HepG2 (cell line): ENCODE measurements around the gene CHN2. TPM values are rescaled to one million over a fixed set of nuclear protein-coding genes. Genes with fewer than 3 reads are reported as not detected.

Experiments used
- FOXK2 ChIP-seq: fragments of 450-650 bp; IDR thresholded peaks from 2 replicates; pipeline ENCODE4 v1.6.1; 2016
- GTF3A ChIP-seq: sonication (generic); formaldehyde crosslinking; conservative IDR thresholded peaks from 2 replicates; pipeline ENCODE4 v1.4.0; 2020; ENCODE audit warnings: mild to moderate bottlenecking, missing genetic modification reagents
- HINFP ChIP-seq: sonication (generic); formaldehyde crosslinking; IDR thresholded peaks from 2 replicates; pipeline ENCODE4 v1.4.0; 2020; ENCODE audit warnings: low read depth, mild to moderate bottlenecking, missing genetic modification reagents
- HNRNPLL ChIP-seq: fragments of 200-400 bp; formaldehyde crosslinking; IDR thresholded peaks from 2 replicates; pipeline ENCODE4 v1.6.1; 2017; ENCODE audit warnings: mild to moderate bottlenecking, low read depth, low read length; ENCODE audit not compliant: poor library complexity, severe bottlenecking
- IKZF5 ChIP-seq: IDR thresholded peaks from 2 replicates; pipeline ENCODE4 v1.6.1; 2018; ENCODE audit warnings: missing genetic modification reagents, mild to moderate bottlenecking, missing compliant biosample characterization
- PHF8 ChIP-seq: sonication (generic); formaldehyde crosslinking; IDR thresholded peaks from 2 replicates; pipeline ENCODE4 v1.5.0; 2020; ENCODE audit warnings: missing genetic modification reagents
- ZBTB33 ChIP-seq: sonication (generic); formaldehyde crosslinking; IDR thresholded peaks from 2 replicates; pipeline ENCODE4 v1.4.0; 2020; ENCODE audit warnings: missing genetic modification reagents
- ZNF180 ChIP-seq: sonication (generic); formaldehyde crosslinking; IDR thresholded peaks from 2 replicates; pipeline ENCODE4 v1.4.0; 2020; ENCODE audit warnings: low read depth, missing genetic modification reagents, borderline replicate concordance
- ZNF337 ChIP-seq: sonication (generic); formaldehyde crosslinking; IDR thresholded peaks from 2 replicates; pipeline ENCODE4 v1.5.1; 2020; ENCODE audit warnings: missing genetic modification reagents, low read depth, mild to moderate bottlenecking, borderline replicate concordance
- ZNF343 ChIP-seq: sonication (generic); formaldehyde crosslinking; IDR thresholded peaks from 2 replicates; pipeline ENCODE4 v1.4.0; 2020; ENCODE audit warnings: mild to moderate bottlenecking, missing genetic modification reagents
- polyA plus RNA-seq, 8 experiments: library from polyadenylated mRNA; depleted of rRNA in 3 of 8; stranded (reverse) in 7 of 8; unstranded in 1 of 8; fragments of >200 nt; fragmentation: Illumina TruSeq in 4 of 8; extraction: Trizol in 4 of 8; gene quantifications; 2 replicates each; pipeline versions ENCODE4 v1.2.1 to v1.2.3, GENCODE V29; 2011 to 2016; ENCODE audit warnings: low read depth in 4 of 8, missing spikeins in 1 of 8, mixed read lengths in 1 of 8; ENCODE audit not compliant: insufficient read depth in 1 of 8
- total RNA-seq, 5 experiments: library from RNA; depleted of rRNA; stranded (reverse); fragments of >200 nt; fragmentation: Illumina TruSeq; extraction: Trizol; gene quantifications; 2 replicates each; pipeline ENCODE4 v1.2.3, GENCODE V29; 2016; ENCODE audit warnings: low read depth in 1 of 5
- TF ChIP-seq, protein P1 (sequence below): sonication (generic); formaldehyde crosslinking; IDR thresholded peaks from 2 replicates; pipeline ENCODE4 v1.5.0; 2020; ENCODE audit warnings: missing genetic modification reagents
- TF ChIP-seq, protein P2 (sequence below): sonication (generic); formaldehyde crosslinking; IDR thresholded peaks from 2 replicates; pipeline ENCODE4; 2020; ENCODE audit warnings: missing genetic modification reagents, mild to moderate bottlenecking, borderline replicate concordance
- TF ChIP-seq, protein P3 (sequence below): sonication (generic); formaldehyde crosslinking; IDR thresholded peaks from 2 replicates; pipeline ENCODE4 v1.5.0; 2020; ENCODE audit warnings: mild to moderate bottlenecking, missing genetic modification reagents

The CHN2 gene
- total and polyA plus RNA-seq, 2 of the 13 experiments (the other 11 are each of a cell fraction or from before 2014, with no cell fraction given), result 23.5 to 30.5 TPM

DNA sequence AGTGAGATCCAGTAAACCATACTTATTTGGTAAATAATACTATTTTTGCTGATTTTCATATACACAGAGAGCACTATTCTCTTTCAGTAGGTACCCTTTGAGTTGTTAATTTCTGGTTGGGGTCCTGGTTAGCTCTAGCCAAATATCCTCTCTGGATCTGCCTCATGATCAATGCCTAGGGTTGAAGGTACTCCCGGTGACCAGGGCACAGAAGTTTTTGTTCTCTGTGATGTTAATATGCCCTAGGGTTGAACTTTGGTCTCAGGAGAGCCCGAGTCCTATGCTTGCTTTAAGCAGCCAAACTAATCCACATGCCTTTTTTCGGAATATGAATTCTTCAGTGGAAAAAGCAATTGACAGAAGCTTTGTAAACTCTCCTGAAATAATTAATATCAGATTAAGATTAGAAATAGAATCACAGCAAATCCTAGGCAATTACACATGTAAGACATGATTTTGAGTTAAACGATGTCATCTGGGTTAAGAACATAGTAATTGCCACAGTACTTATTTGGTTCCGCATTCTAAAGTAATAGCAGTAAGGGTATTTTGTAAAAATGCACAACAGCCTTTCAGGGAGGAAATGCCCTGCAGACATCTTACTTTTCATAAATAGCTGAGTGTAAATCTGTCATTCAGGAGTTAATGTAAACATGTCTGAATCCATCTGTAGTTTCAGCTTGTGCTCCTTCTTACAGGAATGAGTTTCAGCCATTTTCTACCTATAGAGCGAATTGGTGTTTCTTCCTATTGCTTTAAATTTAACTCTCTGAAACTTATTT, 10.1 kb downstream of the CHN2 start (continued):
- TF ChIP-seq, protein P1, sequence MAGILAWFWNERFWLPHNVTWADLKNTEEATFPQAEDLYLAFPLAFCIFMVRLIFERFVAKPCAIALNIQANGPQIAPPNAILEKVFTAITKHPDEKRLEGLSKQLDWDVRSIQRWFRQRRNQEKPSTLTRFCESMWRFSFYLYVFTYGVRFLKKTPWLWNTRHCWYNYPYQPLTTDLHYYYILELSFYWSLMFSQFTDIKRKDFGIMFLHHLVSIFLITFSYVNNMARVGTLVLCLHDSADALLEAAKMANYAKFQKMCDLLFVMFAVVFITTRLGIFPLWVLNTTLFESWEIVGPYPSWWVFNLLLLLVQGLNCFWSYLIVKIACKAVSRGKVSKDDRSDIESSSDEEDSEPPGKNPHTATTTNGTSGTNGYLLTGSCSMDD (CRISPR knock-in tag), result no peak
- TF ChIP-seq, protein P2, sequence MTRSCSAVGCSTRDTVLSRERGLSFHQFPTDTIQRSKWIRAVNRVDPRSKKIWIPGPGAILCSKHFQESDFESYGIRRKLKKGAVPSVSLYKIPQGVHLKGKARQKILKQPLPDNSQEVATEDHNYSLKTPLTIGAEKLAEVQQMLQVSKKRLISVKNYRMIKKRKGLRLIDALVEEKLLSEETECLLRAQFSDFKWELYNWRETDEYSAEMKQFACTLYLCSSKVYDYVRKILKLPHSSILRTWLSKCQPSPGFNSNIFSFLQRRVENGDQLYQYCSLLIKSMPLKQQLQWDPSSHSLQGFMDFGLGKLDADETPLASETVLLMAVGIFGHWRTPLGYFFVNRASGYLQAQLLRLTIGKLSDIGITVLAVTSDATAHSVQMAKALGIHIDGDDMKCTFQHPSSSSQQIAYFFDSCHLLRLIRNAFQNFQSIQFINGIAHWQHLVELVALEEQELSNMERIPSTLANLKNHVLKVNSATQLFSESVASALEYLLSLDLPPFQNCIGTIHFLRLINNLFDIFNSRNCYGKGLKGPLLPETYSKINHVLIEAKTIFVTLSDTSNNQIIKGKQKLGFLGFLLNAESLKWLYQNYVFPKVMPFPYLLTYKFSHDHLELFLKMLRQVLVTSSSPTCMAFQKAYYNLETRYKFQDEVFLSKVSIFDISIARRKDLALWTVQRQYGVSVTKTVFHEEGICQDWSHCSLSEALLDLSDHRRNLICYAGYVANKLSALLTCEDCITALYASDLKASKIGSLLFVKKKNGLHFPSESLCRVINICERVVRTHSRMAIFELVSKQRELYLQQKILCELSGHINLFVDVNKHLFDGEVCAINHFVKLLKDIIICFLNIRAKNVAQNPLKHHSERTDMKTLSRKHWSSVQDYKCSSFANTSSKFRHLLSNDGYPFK (CRISPR knock-in tag), result no peak
- TF ChIP-seq ZBTB33 (CRISPR knock-in tag) (no peak), HINFP (CRISPR knock-in tag) (no peak), ZNF337 (CRISPR knock-in tag) (no peak), GTF3A (no peak), ZNF343 (CRISPR knock-in tag) (no peak), FOXK2 (no peak), IKZF5 (CRISPR knock-in tag) (peak; percentile 58; the same call in 1 of the 2 replicates), HNRNPLL (no peak), PHF8 (CRISPR knock-in tag) (no peak), ZNF180 (CRISPR knock-in tag) (no peak)
- TF ChIP-seq, protein P3, sequence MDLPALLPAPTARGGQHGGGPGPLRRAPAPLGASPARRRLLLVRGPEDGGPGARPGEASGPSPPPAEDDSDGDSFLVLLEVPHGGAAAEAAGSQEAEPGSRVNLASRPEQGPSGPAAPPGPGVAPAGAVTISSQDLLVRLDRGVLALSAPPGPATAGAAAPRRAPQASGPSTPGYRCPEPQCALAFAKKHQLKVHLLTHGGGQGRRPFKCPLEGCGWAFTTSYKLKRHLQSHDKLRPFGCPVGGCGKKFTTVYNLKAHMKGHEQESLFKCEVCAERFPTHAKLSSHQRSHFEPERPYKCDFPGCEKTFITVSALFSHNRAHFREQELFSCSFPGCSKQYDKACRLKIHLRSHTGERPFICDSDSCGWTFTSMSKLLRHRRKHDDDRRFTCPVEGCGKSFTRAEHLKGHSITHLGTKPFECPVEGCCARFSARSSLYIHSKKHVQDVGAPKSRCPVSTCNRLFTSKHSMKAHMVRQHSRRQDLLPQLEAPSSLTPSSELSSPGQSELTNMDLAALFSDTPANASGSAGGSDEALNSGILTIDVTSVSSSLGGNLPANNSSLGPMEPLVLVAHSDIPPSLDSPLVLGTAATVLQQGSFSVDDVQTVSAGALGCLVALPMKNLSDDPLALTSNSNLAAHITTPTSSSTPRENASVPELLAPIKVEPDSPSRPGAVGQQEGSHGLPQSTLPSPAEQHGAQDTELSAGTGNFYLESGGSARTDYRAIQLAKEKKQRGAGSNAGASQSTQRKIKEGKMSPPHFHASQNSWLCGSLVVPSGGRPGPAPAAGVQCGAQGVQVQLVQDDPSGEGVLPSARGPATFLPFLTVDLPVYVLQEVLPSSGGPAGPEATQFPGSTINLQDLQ, result no peak
